H1 (cell line): ENCODE measurements around the gene CFD. TPM values are rescaled to one million over a fixed set of nuclear protein-coding genes. Genes with fewer than 3 reads are reported as not detected.

ENCODE experiments used
- BCL11A ChIP-seq, 2 experiments: IDR thresholded peaks; one replicate each; pipeline ENCODE4 v1.6.1; 2011; ENCODE audit warnings: low read depth in 2 of 2, low read length in 2 of 2, mild to moderate bottlenecking in 2 of 2
- CTCF ChIP-seq, 3 experiments: IDR thresholded peaks; 1 replicate in 2 of 3; 2 replicates in 1 of 3; pipeline versions ENCODE4 v1.5.1 to v1.6.1; 2011; ENCODE audit warnings: low read length in 3 of 3, mild to moderate bottlenecking in 3 of 3, inconsistent platforms in 2 of 3, low read depth in 1 of 3, moderate library complexity in 1 of 3; ENCODE audit not compliant: insufficient read depth in 1 of 3; ENCODE audit errors: control extremely low read depth in 1 of 3
- EGR1 ChIP-seq: IDR thresholded peaks from 2 replicates; pipeline ENCODE4 v1.6.1; 2011; ENCODE audit warnings: low read depth, low read length, borderline replicate concordance
- RNF2 ChIP-seq: fragments of 200-900, 300-1000 bp; sonication (generic); IDR thresholded peaks from 2 replicates; pipeline ENCODE4 v1.7.1; 2016; ENCODE audit warnings: borderline replicate concordance, low read depth, mild to moderate bottlenecking, antibody characterized with exemption, low read length; ENCODE audit not compliant: poor library complexity, severe bottlenecking; ENCODE audit errors: missing control alignments
- SAP30 ChIP-seq: fragments of 300-600 bp; sonication (generic); IDR thresholded peaks from 2 replicates; pipeline ENCODE4 v1.7.1; 2012; ENCODE audit warnings: low read length, moderate library complexity, mild to moderate bottlenecking, inconsistent platforms; ENCODE audit not compliant: insufficient read depth, insufficient replicate concordance
- polyA plus RNA-seq, 7 experiments: library from polyadenylated mRNA; depleted of rRNA in 3 of 7; stranded (reverse) in 5 of 7; unstranded in 2 of 7; fragments of >200 nt in 5 of 7; fragments of 200-250 nt in 2 of 7; gene quantifications; 1 replicate in 5 of 7; 2 replicates in 1 of 7; 4 replicates in 1 of 7; pipeline versions ENCODE4 v1.2.1 to v1.2.3, GENCODE V29; 2011 to 2013; ENCODE audit warnings: missing spikeins in 2 of 7, mixed read lengths in 2 of 7
- total RNA-seq: library from RNA; stranded (reverse); fragmentation: NEBNext Ultra II Directional; extraction: Animal tissue kit (Norgen Biotek cat#: 25700); gene quantifications from 2 replicates; pipeline ENCODE4 v1.2.1, GENCODE V29; 2021

The CFD gene
- total and polyA plus RNA-seq, 2 of the 8 experiments (the other 6 are each of a cell fraction or from before 2014, with no cell fraction given) = 1.7 to 2.8 TPM

DNA sequence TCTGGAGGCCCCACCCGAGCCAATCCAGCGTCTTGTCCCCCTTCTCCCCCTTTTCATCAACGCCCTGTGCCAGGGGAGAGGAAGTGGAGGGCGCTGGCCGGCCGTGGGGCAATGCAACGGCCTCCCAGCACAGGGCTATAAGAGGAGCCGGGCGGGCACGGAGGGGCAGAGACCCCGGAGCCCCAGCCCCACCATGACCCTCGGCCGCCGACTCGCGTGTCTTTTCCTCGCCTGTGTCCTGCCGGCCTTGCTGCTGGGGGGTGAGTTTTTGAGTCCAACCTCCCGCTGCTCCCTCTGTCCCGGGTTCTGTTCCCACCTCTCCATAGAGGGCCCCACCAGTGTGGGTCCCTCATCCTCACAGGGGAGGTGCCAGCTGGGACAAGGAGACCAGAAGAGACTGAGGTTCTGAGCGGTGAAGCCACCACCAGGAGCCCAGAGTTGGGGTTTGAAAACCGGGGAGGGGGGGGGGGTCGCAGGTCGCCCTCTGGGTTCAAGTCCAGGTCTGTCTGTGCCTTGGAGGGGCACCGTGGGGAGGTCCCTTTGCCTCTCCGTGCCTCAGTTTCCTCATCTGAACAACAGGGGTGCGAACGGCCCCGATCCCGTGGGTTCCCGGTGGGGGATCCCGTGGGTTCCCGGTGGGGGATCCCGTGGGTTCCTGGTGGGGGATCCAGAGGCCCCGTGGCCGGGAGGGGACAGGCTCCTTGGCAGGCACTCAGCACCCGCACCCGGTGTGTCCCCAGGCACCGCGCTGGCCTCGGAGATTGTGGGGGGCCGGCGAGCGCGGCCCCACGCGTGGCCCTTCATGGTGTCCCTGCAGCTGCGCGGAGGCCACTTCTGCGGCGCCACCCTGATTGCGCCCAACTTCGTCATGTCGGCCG is 7.1 kb upstream of the CFD start, which contains the start of gene ELANE (continued):
- no peak for TF ChIP-seq EGR1
- TF ChIP-seq SAP30 = no peak
- TF ChIP-seq RNF2 = no peak
- no peak for TF ChIP-seq BCL11A (IDR thresholded peaks at IDR 0.05; ENCODE audit: low read depth in 2 of 2, low read length in 2 of 2)
- TF ChIP-seq CTCF (IDR thresholded peaks at IDR 0.05; ENCODE audit: control extremely low read depth in 1 of 3, insufficient read depth in 1 of 3, low read depth in 1 of 3, low read length in 3 of 3) = no peak
